T1000 (cell line): ENCODE data around the gene C9orf43.
"Not testable (repeated sequence)": the region's sequence is repeated elsewhere in the genome, so short reads cannot be mapped to it uniquely, and the experiment has no call there.

ENCODE experiments used
- DNase-seq: peaks from one replicate; lab custom pipeline; 2025; ENCODE audit warnings: mixed read lengths; lab: John Stamatoyannopoulos, UW

The C9orf43 gene

DNA sequence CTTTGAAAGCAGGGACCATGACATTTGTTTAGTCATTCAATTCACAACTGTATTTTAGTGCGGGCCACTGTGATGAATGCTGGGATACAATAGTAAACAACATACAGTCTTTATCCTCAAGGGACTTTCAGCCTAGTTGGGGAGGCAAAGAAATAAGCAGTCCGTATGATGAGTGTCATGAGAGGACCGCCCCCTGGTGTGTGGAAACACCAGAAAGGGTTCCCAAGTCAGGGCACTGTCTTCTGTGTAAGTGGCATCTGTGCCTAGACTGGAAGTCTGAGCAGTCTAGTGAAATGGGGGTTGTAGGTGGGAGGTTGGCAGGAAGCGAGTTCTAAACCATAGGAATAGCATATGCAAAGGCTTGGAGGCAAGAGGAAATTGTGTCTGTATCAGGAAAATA, 6.8 kb downstream of the C9orf43 start:
- no peak for DNase-seq

- DNase-seq = no peak
Measured at GRCh38 chr9:113421726-113422125, 11.2 kb downstream of the C9orf43 start.

DNA sequence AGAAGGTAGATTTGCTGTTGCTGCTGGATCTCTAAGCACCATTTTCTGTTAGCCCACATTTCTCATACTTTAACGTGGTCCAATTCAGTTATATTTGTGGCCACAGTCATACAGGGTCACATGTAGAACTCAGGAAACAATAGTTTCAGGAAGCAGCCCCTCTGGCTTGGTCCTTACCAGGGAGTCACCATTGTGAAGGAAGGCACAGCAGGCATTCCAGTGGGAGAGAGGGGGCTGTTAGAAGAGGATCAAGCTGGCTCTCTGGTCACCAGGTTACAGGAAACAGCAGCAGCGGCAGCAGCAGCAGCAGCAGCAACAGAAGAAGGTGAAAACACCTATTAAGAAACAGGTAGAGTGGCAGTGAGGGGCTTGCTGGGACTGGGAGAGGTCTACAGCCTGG, 14.5 kb downstream of the C9orf43 start:
- no peak for DNase-seq

GRCh38 chr9:113426701-113427100, 16.2 kb downstream of the C9orf43 start:
- DNase-seq = no peak

DNA sequence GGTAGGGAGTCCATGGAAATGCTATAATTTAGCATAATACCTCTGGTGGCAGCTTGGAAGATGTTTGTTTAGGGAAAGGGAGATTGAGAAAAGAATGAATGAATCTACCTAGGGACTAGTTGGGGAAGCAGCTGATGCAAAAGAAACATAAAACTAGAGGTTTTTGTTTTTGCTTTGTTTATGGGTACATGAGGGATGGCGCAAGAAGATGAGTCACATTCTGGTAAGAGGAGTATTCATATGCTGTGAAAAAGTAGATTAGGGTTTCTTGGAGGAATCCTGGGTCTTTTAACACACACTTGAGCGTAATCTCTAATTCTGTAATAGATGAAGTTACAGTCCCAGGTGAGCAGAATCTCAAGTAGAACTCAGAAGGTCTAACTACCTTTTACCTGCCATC, 17.1 kb downstream of the C9orf43 start:
- DNase-seq = no peak

GRCh38 chr9:113428062-113428615, 17.6 kb downstream of the C9orf43 start:
- DNase-seq = no peak

GRCh38 chr9:113431191-113431590, 20.6 kb downstream of the C9orf43 start:
- no peak for DNase-seq

DNA sequence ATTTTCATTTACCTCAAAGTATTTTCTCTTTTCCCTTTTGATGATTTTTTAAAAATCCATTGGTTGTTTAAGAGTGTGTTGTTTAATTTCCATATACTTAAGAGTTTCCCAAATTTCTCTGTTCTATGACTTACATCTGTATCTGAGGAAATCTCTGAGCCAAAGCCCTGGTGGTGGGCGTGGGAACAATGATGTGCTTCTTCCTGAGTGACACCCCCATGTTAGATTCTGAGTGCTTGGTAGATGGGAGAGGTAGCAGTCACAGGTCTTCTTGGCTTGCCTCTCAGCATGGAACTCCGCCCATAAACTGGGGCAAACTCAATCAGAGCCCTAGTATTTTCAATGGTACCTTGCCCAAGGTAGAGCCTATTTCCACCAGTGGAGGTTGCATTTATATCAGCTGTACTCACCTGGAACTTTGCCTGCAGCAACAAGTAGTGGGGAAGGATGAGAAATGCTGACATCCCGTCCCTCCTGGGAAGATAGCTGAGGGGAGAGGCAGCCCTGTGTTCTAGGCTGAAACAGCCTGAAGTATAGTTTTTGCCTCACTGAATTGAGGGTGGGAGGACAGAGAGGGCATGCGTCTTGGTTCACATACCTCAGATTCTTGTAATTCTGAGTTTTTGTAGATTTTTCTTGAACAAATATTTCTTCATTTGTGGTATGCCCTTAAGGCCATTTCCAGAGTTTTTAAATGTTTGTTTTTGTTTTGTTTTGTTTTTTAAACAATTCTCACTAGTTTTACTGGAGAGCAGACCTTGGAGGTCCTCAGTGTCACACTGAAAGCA, 26.4 kb downstream of the C9orf43 start:
- DNase-seq = no peak

GRCh38 chr9:113437716-113438115, 27.2 kb downstream of the C9orf43 start:
- not testable (repeated sequence) for DNase-seq

GRCh38 chr9:113444736-113445135, 34.2 kb downstream of the C9orf43 start:
- DNase-seq = no peak

GRCh38 chr9:113446323-113446740, 35.8 kb downstream of the C9orf43 start:
- no peak for DNase-seq

GRCh38 chr9:113449376-113449775, 38.8 kb downstream of the C9orf43 start:
- no peak for DNase-seq

DNA sequence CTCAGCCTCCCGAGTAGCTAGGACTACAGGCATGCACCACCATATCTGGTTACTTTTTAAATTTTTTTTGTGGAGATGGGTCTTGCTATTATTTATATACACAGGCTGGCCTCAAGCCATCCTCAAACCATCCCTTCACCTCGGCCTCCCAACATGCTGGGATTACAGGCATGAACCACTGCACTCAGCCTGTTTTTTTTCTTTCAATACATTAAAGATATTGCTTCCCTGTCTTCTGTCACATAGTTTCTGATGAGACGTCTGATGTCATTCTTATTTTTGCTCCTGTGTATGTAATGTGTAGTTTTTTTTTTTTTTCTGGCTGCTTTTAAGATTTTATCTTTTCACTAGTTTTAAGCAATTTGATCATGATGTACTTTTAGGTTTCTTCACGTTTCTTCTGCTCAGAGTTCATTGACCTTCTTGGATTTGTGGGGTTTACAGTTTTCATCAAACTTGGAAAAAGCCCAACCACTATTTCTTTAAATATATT, 41.6 kb downstream of the C9orf43 start:
- no peak for DNase-seq

DNA sequence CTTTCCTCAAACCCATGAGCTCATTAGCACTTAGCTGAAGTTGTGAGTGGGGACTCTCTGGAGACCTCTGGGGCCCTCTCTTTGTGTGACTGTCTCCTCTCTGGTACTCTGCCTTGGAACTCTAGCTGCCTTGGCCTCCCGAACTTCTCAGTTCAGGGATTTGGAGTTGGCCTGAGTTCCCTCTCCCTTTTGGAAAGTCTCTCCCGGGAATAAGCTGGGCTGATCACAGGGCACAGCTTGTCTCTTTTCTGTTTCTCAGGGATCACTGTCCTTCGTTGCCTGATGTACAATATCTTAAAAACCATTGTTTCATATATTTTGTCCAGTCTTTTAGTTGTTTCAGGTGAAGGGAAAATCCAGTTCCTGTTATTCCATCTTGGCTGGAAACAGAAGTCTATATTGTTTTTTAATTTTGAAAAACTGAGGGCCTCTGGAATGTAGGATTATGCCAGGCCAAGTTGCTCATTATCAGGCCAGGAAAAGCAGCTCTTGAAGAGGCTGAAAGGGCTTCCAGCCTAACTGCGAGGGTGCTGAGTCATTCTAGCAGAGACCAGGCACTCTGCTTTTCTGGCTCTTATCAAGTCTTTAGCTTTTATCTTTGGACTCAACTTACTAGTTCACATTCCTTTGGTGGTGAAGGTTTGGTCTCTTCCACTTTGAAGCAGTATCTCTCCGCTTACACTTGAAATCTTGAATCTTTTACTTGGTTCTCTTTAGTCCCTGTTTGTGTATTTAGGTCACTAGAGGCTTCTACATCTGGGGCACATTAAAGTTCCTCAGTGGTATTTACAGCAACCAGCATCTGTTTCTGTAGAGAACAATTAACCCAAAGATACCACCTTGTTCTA, 44.6 kb downstream of the C9orf43 start:
- no peak for DNase-seq

- DNase-seq = no peak
Measured at GRCh38 chr9:113456235-113456634, 45.7 kb downstream of the C9orf43 start.

GRCh38 chr9:113461285-113461684, 50.7 kb downstream of the C9orf43 start:
- DNase-seq = no peak

- no peak for DNase-seq
Measured at GRCh38 chr9:113461943-113462342, 51.4 kb downstream of the C9orf43 start.

GRCh38 chr9:113462781-113463286, 52.3 kb downstream of the C9orf43 start:
- no peak for DNase-seq

DNA sequence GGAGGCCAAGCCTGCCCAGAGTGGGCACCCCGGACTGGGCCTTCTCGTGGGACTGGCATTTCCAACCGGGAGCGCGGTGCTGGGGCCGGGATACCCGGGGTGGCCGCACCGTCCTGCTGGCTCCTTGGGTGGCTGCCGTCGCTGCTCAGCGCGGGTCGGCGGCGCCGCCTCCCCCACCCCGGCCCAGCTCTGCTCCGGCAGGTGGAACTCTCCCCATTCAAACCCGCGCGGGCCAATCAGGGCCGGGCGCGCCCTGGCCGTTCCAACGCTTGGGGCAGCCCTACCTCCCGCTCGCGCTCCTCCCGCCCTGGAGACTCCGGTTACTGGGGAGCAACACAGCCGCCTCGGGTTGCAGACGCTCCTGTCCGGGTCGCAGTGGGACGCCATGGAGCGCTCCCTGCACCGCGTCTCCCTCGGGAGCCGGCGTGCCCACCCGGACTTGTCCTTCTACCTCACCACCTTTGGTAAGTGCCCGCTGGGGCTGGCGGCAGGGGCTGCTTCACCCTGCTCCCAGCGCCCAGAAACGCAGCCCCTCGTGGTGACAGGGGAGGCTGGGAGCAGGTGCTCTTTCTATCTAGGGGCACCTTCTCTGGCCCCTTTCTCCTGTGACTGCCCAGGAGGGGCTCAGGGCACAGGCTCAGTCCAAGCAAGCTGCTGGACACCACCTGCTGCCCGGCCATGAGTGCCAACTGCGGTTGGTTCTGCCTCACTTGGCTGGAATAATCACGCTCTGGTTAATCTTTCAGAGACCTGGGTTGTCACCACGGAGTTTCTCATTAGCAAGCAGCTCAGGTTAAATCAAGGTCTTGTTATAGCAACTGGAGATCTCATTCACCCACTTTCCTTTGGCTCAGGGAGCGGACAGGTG, 53.1 kb downstream of the C9orf43 start, which contains the start of gene RGS3:
TSS of gene RGS3 (plus strand) at position 310 of the 868 bp plus-strand sequence. CDS start at position 386, 76 bp downstream.
- DNase-seq = no peak

- DNase-seq = no peak
Measured at GRCh38 chr9:113464286-113464660, 53.7 kb downstream of the C9orf43 start.

- DNase-seq = no peak
Measured at GRCh38 chr9:113465599-113466140, 55.1 kb downstream of the C9orf43 start.
